Ovary (tissue), 3 donors: ENCODE data around the gene GRAMD4.

Source experiments
- CTCF ChIP-seq, 3 donors: fragments of 450-650 bp in 2 of 3; fragments of 200-600 bp in 1 of 3; IDR thresholded peaks; one replicate each; pipeline versions ENCODE4 v1.5.1 to v1.8.0; 2016 to 2022; ENCODE audit warnings: antibody characterized with exemption in 3 of 3, mild to moderate bottlenecking in 1 of 3
- EP300 ChIP-seq: sonication (generic); formaldehyde crosslinking; IDR thresholded peaks from one replicate; pipeline ENCODE4 v1.6.1; 2017; ENCODE audit warnings: antibody characterized with exemption
- POLR2A ChIP-seq: fragments of 450-650 bp; IDR thresholded peaks from one replicate; pipeline ENCODE4 v1.6.1; 2017; ENCODE audit warnings: antibody characterized with exemption, mild to moderate bottlenecking, moderate library complexity
- donor health status: DM: no; HTN: no; CAD: no.

- TF ChIP-seq CTCF (IDR thresholded peaks at IDR 0.05) (no peak), EP300 (no peak), POLR2A (no peak)
Observed at GRCh38 chr22:46576556-46577367, 43.4 kb upstream of the GRAMD4 start.
